BLaER1 treated with 17β-estradiol and CSF1 and Interleukin-3, amounts not matched to agents 10 nM and 100 nM (cell line): Measurements from ENCODE around the gene DFFA.

ENCODE experiments used
- H3K27ac ChIP-seq, 11 experiments: shearing (Covaris generic); formaldehyde crosslinking; 2 replicates each; pipeline ENCODE4 v1.8.1; 2022
- H3K27me3 ChIP-seq, 11 experiments: shearing (Covaris generic); formaldehyde crosslinking; 2 replicates each; pipeline ENCODE4 v1.8.1; 2022
- H3K36me3 ChIP-seq, 11 experiments: shearing (Covaris generic); formaldehyde crosslinking; 2 replicates each; pipeline ENCODE4 v1.8.1; 2022
- H3K4me1 ChIP-seq, 10 experiments: shearing (Covaris generic); formaldehyde crosslinking; 2 replicates each; pipeline ENCODE4 v1.8.1; 2022
- H3K4me2 ChIP-seq, 11 experiments: shearing (Covaris generic); formaldehyde crosslinking; 2 replicates each; pipeline ENCODE4 v1.8.1; 2022
- H3K4me3 ChIP-seq, 10 experiments: shearing (Covaris generic); formaldehyde crosslinking; 2 replicates each; pipeline ENCODE4 v1.8.1; 2022
- H3K9ac ChIP-seq, 11 experiments: shearing (Covaris generic); formaldehyde crosslinking; 2 replicates each; pipeline ENCODE4 v1.8.1; 2022
- H3K9me3 ChIP-seq, 11 experiments: shearing (Covaris generic); formaldehyde crosslinking; replicated peaks in 1 of 11; 2 replicates each; pipeline ENCODE4 v1.8.1; 2022
- H4K20me1 ChIP-seq, 11 experiments: shearing (Covaris generic); formaldehyde crosslinking; 2 replicates each; pipeline ENCODE4 v1.8.1; 2022
- Cebpa-rat ChIP-seq, 11 experiments: shearing (Covaris generic); IDR thresholded peaks; 2 replicates each; pipeline ENCODE4 v1.8.1; 2022

Gene DFFA

GRCh38 chr1:10451287-10451686 is 21.0 kb downstream of the DFFA start:
- Histone ChIP-seq H4K20me1 (peaks cover 0 to 3% (median 0%) of the 10 kb centered on the region in 11 experiments; a peak in 1 of 22 replicates), H3K4me3 (no peak overlapping the region), H3K9ac (no peak overlapping the region), H3K4me2 (no peak overlapping the region), H3K36me3 (peaks cover 0 to 49% (median 10%) of the 10 kb centered on the region in 11 experiments; a peak in 12 of 22 replicates), H3K4me1 (0 out of 20 replicates have a peak, but pooled peaks cover 0 to 2% (median 0%) of the 10 kb centered on the region in 10 experiments), H3K27me3 (no peaks in the 10 kb centered on the region), H3K27ac (no peak overlapping the region), H3K9me3 (peaks cover 0 to 3% (median 0%) of the 10 kb centered on the region in 11 experiments; a peak in 1 of 22 replicates)
- TF ChIP-seq Cebpa-rat (IDR thresholded peaks at IDR 0.05): no peak

GRCh38 chr1:10450836-10451235 is 21.5 kb downstream of the DFFA start:
- H3K4me1 ChIP-seq: no peaks in the 10 kb centered on the region
- H3K9me3 ChIP-seq: peaks cover 0 to 3% (median 0%) of the 10 kb centered on the region in 11 experiments; a peak in 1 of 22 replicates
- H3K4me3 ChIP-seq: no peak overlapping the region
- H3K36me3 ChIP-seq: peaks cover 0 to 49% (median 11%) of the 10 kb centered on the region in 11 experiments; a peak in 12 of 22 replicates
- H4K20me1 ChIP-seq: peaks cover 0 to 3% (median 0%) of the 10 kb centered on the region in 11 experiments; a peak in 1 of 22 replicates
- H3K27me3 ChIP-seq: no peaks in the 10 kb centered on the region
- no peak overlapping the region for H3K4me2 ChIP-seq
- H3K27ac ChIP-seq: no peak overlapping the region
- H3K9ac ChIP-seq: no peak overlapping the region
- no peak for TF ChIP-seq Cebpa-rat (IDR thresholded peaks at IDR 0.05)

GRCh38 chr1:10450156-10450814 is 22.0 kb downstream of the DFFA start:
- TF ChIP-seq Cebpa-rat (IDR thresholded peaks at IDR 0.05): no peak
- H3K27me3 ChIP-seq: no peaks in the 10 kb centered on the region
- H3K4me1 ChIP-seq: no peaks in the 10 kb centered on the region
- no peak overlapping the region for H3K4me2 ChIP-seq
- H3K36me3 ChIP-seq: peaks cover 0 to 49% (median 6%) of the 10 kb centered on the region in 11 experiments; a peak in 10 of 22 replicates
- H3K9ac ChIP-seq: no peak overlapping the region
- no peak overlapping the region for H3K27ac ChIP-seq
- peaks cover 0 to 3% (median 0%) of the 10 kb centered on the region in 11 experiments; a peak in 1 of 22 replicates for H4K20me1 ChIP-seq
- H3K9me3 ChIP-seq: peaks cover 0 to 3% (median 0%) of the 10 kb centered on the region in 11 experiments; a peak in 1 of 22 replicates
- no peak overlapping the region for H3K4me3 ChIP-seq

- H3K27ac ChIP-seq: no peak within 1 kb of the TSS
- TF ChIP-seq Cebpa-rat (IDR thresholded peaks at IDR 0.05): no peak
- no peaks in the 10 kb centered on the region for H3K27me3 ChIP-seq
- no peak within 1 kb of the TSS for H3K4me2 ChIP-seq
- no peak within 1 kb of the TSS for H3K9ac ChIP-seq
- peaks cover 0 to 50% (median 8%) of the 10 kb centered on the region in 11 experiments; a peak in 12 of 22 replicates for H3K36me3 ChIP-seq
- no peaks in the 10 kb centered on the region for H3K4me1 ChIP-seq
- H4K20me1 ChIP-seq: peaks cover 0 to 3% (median 0%) of the 10 kb centered on the region in 11 experiments; a peak in 1 of 22 replicates
- H3K9me3 ChIP-seq: peaks cover 0 to 1% (median 0%) of the 10 kb centered on the region in 11 experiments; a peak in 1 of 22 replicates
- H3K4me3 ChIP-seq: no peak within 1 kb of the TSS
Observed at GRCh38 chr1:10449751-10450150, 22.6 kb downstream of the DFFA start, which contains the start of gene CORT. TSS of gene CORT (plus strand) at chr1:10450031. CDS start at chr1:10450224, 193 bp downstream.

GRCh38 chr1:10446790-10447422 is 25.4 kb downstream of the DFFA start:
- H3K9me3 ChIP-seq: no peaks in the 10 kb centered on the region
- no peak for TF ChIP-seq Cebpa-rat (IDR thresholded peaks at IDR 0.05)
- no peaks in the 10 kb centered on the region for H3K27me3 ChIP-seq
- H3K27ac ChIP-seq: no peak overlapping the region
- H3K36me3 ChIP-seq: peaks cover 0 to 62% (median 21%) of the 10 kb centered on the region in 11 experiments; a peak in 15 of 22 replicates
- no peak overlapping the region for H3K9ac ChIP-seq
- no peaks in the 10 kb centered on the region for H3K4me1 ChIP-seq
- no peak overlapping the region for H3K4me2 ChIP-seq
- H3K4me3 ChIP-seq: no peak overlapping the region
- H4K20me1 ChIP-seq: peaks cover 0 to 3% (median 0%) of the 10 kb centered on the region in 11 experiments; a peak in 1 of 22 replicates

- H3K36me3 ChIP-seq: peaks cover 0 to 80% (median 28%) of the 10 kb centered on the region in 11 experiments; a peak in 16 of 22 replicates
- H3K9me3 ChIP-seq: no peaks in the 10 kb centered on the region
- H3K4me1 ChIP-seq: no peaks in the 10 kb centered on the region
- no peak overlapping the region for H3K4me3 ChIP-seq
- no peak overlapping the region for H3K9ac ChIP-seq
- TF ChIP-seq Cebpa-rat (IDR thresholded peaks at IDR 0.05): no peak
- H3K27ac ChIP-seq: no peak overlapping the region
- H3K27me3 ChIP-seq: no peaks in the 10 kb centered on the region
- H4K20me1 ChIP-seq: peaks cover 0 to under 1% (median 0%) of the 10 kb centered on the region in 11 experiments; a peak in 1 of 22 replicates
- H3K4me2 ChIP-seq: no peak overlapping the region
Observed at GRCh38 chr1:10444795-10445397, 27.4 kb downstream of the DFFA start.

- Histone ChIP-seq H3K4me3 (no peak overlapping the region), H4K20me1 (peaks cover 0 to 4% (median 0%) of the 10 kb centered on the region in 11 experiments; a peak in 2 of 22 replicates), H3K4me2 (no peak overlapping the region), H3K27ac (no peak overlapping the region), H3K9ac (no peak overlapping the region), H3K36me3 (peaks cover 0 to 82% (median 32%) of the 10 kb centered on the region in 11 experiments; a peak in 16 of 22 replicates), H3K9me3 (no peaks in the 10 kb centered on the region), H3K4me1 (no peaks in the 10 kb centered on the region), H3K27me3 (no peaks in the 10 kb centered on the region)
- no peak for TF ChIP-seq Cebpa-rat (IDR thresholded peaks at IDR 0.05)
Observed at GRCh38 chr1:10444248-10444647, 28.1 kb downstream of the DFFA start.

GRCh38 chr1:10440794-10441193 is 31.5 kb downstream of the DFFA start:
- Histone ChIP-seq H3K9me3 (no peaks in the 10 kb centered on the region), H3K36me3 (peaks cover 0 to 76% (median 32%) of the 10 kb centered on the region in 11 experiments; a peak in 16 of 22 replicates), H3K27me3 (no peaks in the 10 kb centered on the region), H3K4me3 (no peak overlapping the region), H3K4me1 (no peaks in the 10 kb centered on the region), H3K9ac (no peak overlapping the region), H3K27ac (no peak overlapping the region), H3K4me2 (no peak overlapping the region), H4K20me1 (peaks cover 0 to 4% (median 0%) of the 10 kb centered on the region in 11 experiments; a peak in 3 of 22 replicates)
- TF ChIP-seq Cebpa-rat (IDR thresholded peaks at IDR 0.05): no peak

- no peak for TF ChIP-seq Cebpa-rat (IDR thresholded peaks at IDR 0.05)
- Histone ChIP-seq H3K9ac (0 out of 22 replicates have a peak overlapping the region, but pooled peaks of 1 of the 11 experiments have one; percentile 7), H3K9me3 (no peaks in the 10 kb centered on the region), H3K36me3 (peaks cover 0 to 73% (median 32%) of the 10 kb centered on the region in 11 experiments; a peak in 16 of 22 replicates), H3K4me2 (no peak overlapping the region), H3K27ac (no peak overlapping the region), H3K4me1 (no peaks in the 10 kb centered on the region), H4K20me1 (peaks cover 0 to 4% (median 0%) of the 10 kb centered on the region in 11 experiments; a peak in 3 of 22 replicates), H3K4me3 (no peak overlapping the region), H3K27me3 (no peaks in the 10 kb centered on the region)
Observed at GRCh38 chr1:10440305-10440704, 32.0 kb downstream of the DFFA start.
